GM21390 (cell line): ENCODE measurements around the gene RGS14.
"Not testable (repeated sequence)": the region's sequence is repeated elsewhere in the genome, so short reads cannot be mapped to it uniquely, and the experiment has no call there.

Experiments used
- ATAC-seq: cut with Tn5 transposase; IDR thresholded peaks from one replicate; pipeline ENCODE4 v1.9.1; 2021; ENCODE audit not compliant: unreplicated experiment

The RGS14 gene

GRCh38 chr5:177396807-177397206 lies 39.1 kb downstream of the RGS14 start:
- ATAC-seq: no peak

GRCh38 chr5:177397875-177398390 lies 40.2 kb downstream of the RGS14 start:
- ATAC-seq: no peak

GRCh38 chr5:177399997-177400868 lies 42.5 kb downstream of the RGS14 start, which contains the start of gene PFN3:
PFN3 (minus strand) TSS chr5:177400661; CDS start chr5:177400576, 85 bp downstream.
- no peak for ATAC-seq

GRCh38 chr5:177402271-177403043 lies 44.7 kb downstream of the RGS14 start:
- no peak for ATAC-seq

- peak; percentile 7 for ATAC-seq
These were observed 45.5 kb downstream of the RGS14 start for GRCh38 chr5:177403102-177403791.

- peak; percentile 84 for ATAC-seq
These were observed 46.3 kb downstream of the RGS14 start for GRCh38 chr5:177403792-177404640.

- no peak for ATAC-seq
These were observed 47.0 kb downstream of the RGS14 start for GRCh38 chr5:177404641-177405179.

GRCh38 chr5:177405312-177405711 lies 47.6 kb downstream of the RGS14 start:
- ATAC-seq: no peak

GRCh38 chr5:177405805-177406204 lies 48.1 kb downstream of the RGS14 start:
- ATAC-seq: no peak

GRCh38 chr5:177409043-177409801 lies 51.5 kb downstream of the RGS14 start, which contains the start of gene F12:
F12 (minus strand) TSS chr5:177409564; CDS start chr5:177409527, 37 bp downstream.
- no peak for ATAC-seq

GRCh38 chr5:177410575-177410974 lies 52.9 kb downstream of the RGS14 start:
- no peak for ATAC-seq

GRCh38 chr5:177412603-177413233 lies 55.0 kb downstream of the RGS14 start:
- ATAC-seq: peak; percentile 75

GRCh38 chr5:177414481-177414880 lies 56.8 kb downstream of the RGS14 start:
- ATAC-seq: no peak

- ATAC-seq: not testable (repeated sequence)
These were observed 59.4 kb downstream of the RGS14 start for GRCh38 chr5:177417081-177417480.

- ATAC-seq: no peak
These were observed 61.3 kb downstream of the RGS14 start for GRCh38 chr5:177419046-177419445.

- ATAC-seq: not testable (repeated sequence)
These were observed 62.7 kb downstream of the RGS14 start for GRCh38 chr5:177420472-177420871.

- ATAC-seq: no peak
These were observed 63.5 kb downstream of the RGS14 start for GRCh38 chr5:177421062-177421798.
